GM18519 (cell line): ENCODE data around the gene EIF3B.

ENCODE experiments used
- ATAC-seq: cut with Tn5 transposase; IDR thresholded peaks from one replicate; pipeline ENCODE4 v1.9.1; 2021; ENCODE audit warnings: mild to moderate bottlenecking, moderate library complexity; ENCODE audit not compliant: unreplicated experiment, low FRiP score

Gene EIF3B

GRCh38 chr7:2421943-2422310 is 67.3 kb downstream of the EIF3B start:
- ATAC-seq = no peak

- ATAC-seq = no peak
Observed at GRCh38 chr7:2425749-2426148, 71.1 kb downstream of the EIF3B start.
